Vagina (tissue), 2 donors: ENCODE results near the gene TMEM161B. TPM values are rescaled to one million over a fixed set of nuclear protein-coding genes. Genes with fewer than 3 reads are reported as not detected.
"Not testable (repeated sequence)": the region's sequence is repeated elsewhere in the genome, so short reads cannot be mapped to it uniquely, and the experiment has no call there.

Experiments used
- DNase-seq, 2 donors: peaks; one replicate each; pipeline ENCODE4 v3.0.0-alpha.2; 2017; ENCODE audit errors: extremely low spot score in 2 of 2
- H3K27ac ChIP-seq: fragments of 200-600 bp; sonication (generic); one replicate; pipeline ENCODE4 v1.5.1; 2019
- H3K27me3 ChIP-seq: fragments of 200-600 bp; sonication (generic); one replicate; pipeline ENCODE4 v1.5.1; 2019
- H3K36me3 ChIP-seq, 2 donors: fragments of 200-600 bp; sonication (generic); one replicate each; pipeline ENCODE4 v1.5.1; 2017 to 2019
- H3K4me1 ChIP-seq: fragments of 200-600 bp; sonication (generic); one replicate; pipeline ENCODE4 v1.5.1; 2019
- H3K4me3 ChIP-seq, 2 donors: fragments of 200-600 bp; sonication (generic); 1 replicate in 1 of 2; 2 replicates in 1 of 2; pipeline ENCODE4 v1.5.1; 2016 to 2019
- H3K9me3 ChIP-seq: fragments of 200-600 bp; sonication (generic); one replicate; pipeline ENCODE4 v1.5.1; 2019
- CTCF ChIP-seq, 3 experiments: fragments of 450-650 bp in 2 of 3; fragments of 200-600 bp in 1 of 3; sonication (generic) in 1 of 3; IDR thresholded peaks; one replicate each; pipeline ENCODE4 v1.5.1; 2017 to 2019; ENCODE audit warnings: antibody characterized with exemption in 3 of 3, mild to moderate bottlenecking in 2 of 3, moderate library complexity in 2 of 3
- POLR2A ChIP-seq, 2 donors: fragments of 450-650 bp; IDR thresholded peaks; one replicate each; pipeline ENCODE4 v1.6.1; 2017; ENCODE audit warnings: antibody characterized with exemption in 2 of 2, mild to moderate bottlenecking in 2 of 2, moderate library complexity in 2 of 2
- POLR2AphosphoS5 ChIP-seq, 2 donors: sonication (generic); formaldehyde crosslinking; IDR thresholded peaks; one replicate each; pipeline ENCODE4 v1.9.0; 2017; ENCODE audit warnings: antibody characterized with exemption in 2 of 2, mild to moderate bottlenecking in 2 of 2, low read depth in 1 of 2; ENCODE audit not compliant: insufficient read depth in 1 of 2
- intact Hi-C: fragments of 100-400 bp; cut with DNase I; formaldehyde crosslinking; loops from one replicate; pipeline ENCODE4 v1.15.1; 2023
- total RNA-seq: library from RNA; depleted of rRNA; stranded (reverse); fragments of >200 nt; gene quantifications from one replicate; pipeline ENCODE4 v1.2.3, GENCODE V29; 2016

Gene TMEM161B
- total RNA-seq, 1 donor from 2014 or later: 19.9 TPM

- TF ChIP-seq POLR2AphosphoS5 (IDR thresholded peaks at IDR 0.05; ENCODE audit: insufficient read depth in 1 of 2, low read depth in 1 of 2): no peak
- no peak for TF ChIP-seq POLR2A (IDR thresholded peaks at IDR 0.05)
- TF ChIP-seq CTCF (IDR thresholded peaks at IDR 0.05): no peak
- Histone ChIP-seq H3K9me3 (no peaks in the 10 kb centered on the region), H3K27ac (no peak overlapping the region), H3K36me3 (no peaks in the 10 kb centered on the region), H3K4me1 (no peaks in the 10 kb centered on the region), H3K4me3 (no peak overlapping the region), H3K27me3 (no peaks in the 10 kb centered on the region)
- intact Hi-C loops: no loop called here
- no peak for DNase-seq
Measured at GRCh38 chr5:88244686-88245085, 24.0 kb downstream of the TMEM161B start.

GRCh38 chr5:88243493-88243892 is 25.2 kb downstream of the TMEM161B start:
- H3K27me3 ChIP-seq, H3K4me1 ChIP-seq, H3K9me3 ChIP-seq, H3K36me3 ChIP-seq, intact Hi-C loops, H3K4me3 ChIP-seq, H3K27ac ChIP-seq, DNase-seq: not testable (repeated sequence)

DNA sequence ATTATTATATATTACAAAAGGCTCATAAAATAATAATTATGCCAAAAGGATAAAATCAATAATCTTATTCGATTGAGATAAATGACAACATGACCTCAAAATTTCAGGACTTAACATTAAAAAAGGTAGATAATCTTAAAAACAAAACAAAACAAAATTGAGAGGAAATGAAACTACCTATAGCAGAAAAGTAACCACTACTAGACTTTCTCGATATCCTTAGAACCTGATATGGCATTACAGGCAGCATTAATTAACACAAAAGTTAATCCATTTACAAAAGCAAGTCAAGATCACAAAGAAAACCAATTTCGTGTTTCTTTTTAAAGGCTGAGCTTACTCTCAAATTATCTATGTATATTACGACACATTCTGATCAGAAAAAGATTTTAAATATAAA is 29.9 kb downstream of the TMEM161B start:
- no peaks in the 10 kb centered on the region for H3K36me3 ChIP-seq
- intact Hi-C loops: no loop called here
- no peaks in the 10 kb centered on the region for H3K4me1 ChIP-seq
- H3K9me3 ChIP-seq: no peaks in the 10 kb centered on the region
- no peak overlapping the region for H3K4me3 ChIP-seq
- TF ChIP-seq POLR2AphosphoS5 (IDR thresholded peaks at IDR 0.05; ENCODE audit: insufficient read depth in 1 of 2, low read depth in 1 of 2): no peak
- no peak for TF ChIP-seq CTCF (IDR thresholded peaks at IDR 0.05)
- TF ChIP-seq POLR2A (IDR thresholded peaks at IDR 0.05): no peak
- no peaks in the 10 kb centered on the region for H3K27me3 ChIP-seq
- H3K27ac ChIP-seq: no peak overlapping the region
- DNase-seq: no peak

- no peaks in the 10 kb centered on the region for H3K9me3 ChIP-seq
- no peaks in the 10 kb centered on the region for H3K4me1 ChIP-seq
- H3K27me3 ChIP-seq: no peaks in the 10 kb centered on the region
- intact Hi-C loops: no loop called here
- no peaks in the 10 kb centered on the region for H3K36me3 ChIP-seq
- H3K4me3 ChIP-seq: no peak overlapping the region
- TF ChIP-seq CTCF (IDR thresholded peaks at IDR 0.05) (no peak), POLR2AphosphoS5 (IDR thresholded peaks at IDR 0.05; ENCODE audit: insufficient read depth in 1 of 2, low read depth in 1 of 2) (no peak), POLR2A (IDR thresholded peaks at IDR 0.05) (no peak)
- no peak overlapping the region for H3K27ac ChIP-seq
- DNase-seq: no peak
Measured at GRCh38 chr5:88236866-88237642, 31.6 kb downstream of the TMEM161B start.

GRCh38 chr5:88235828-88236227 is 32.8 kb downstream of the TMEM161B start:
- no peak overlapping the region for H3K27ac ChIP-seq
- no peaks in the 10 kb centered on the region for H3K27me3 ChIP-seq
- H3K4me3 ChIP-seq: no peak overlapping the region
- H3K4me1 ChIP-seq: no peaks in the 10 kb centered on the region
- H3K36me3 ChIP-seq: no peaks in the 10 kb centered on the region
- TF ChIP-seq POLR2A (IDR thresholded peaks at IDR 0.05) (no peak), CTCF (IDR thresholded peaks at IDR 0.05) (no peak), POLR2AphosphoS5 (IDR thresholded peaks at IDR 0.05; ENCODE audit: insufficient read depth in 1 of 2, low read depth in 1 of 2) (no peak)
- no peaks in the 10 kb centered on the region for H3K9me3 ChIP-seq
- DNase-seq: no peak
- intact Hi-C loops: no loop called here
